Activated T-cell treated with anti-CD3 and anti-CD28 coated beads, Interleukin-2, amount 50 U/mL, for 72 hours (primary cell): ENCODE results near the gene EXOG. TPM values are rescaled to one million over a fixed set of nuclear protein-coding genes. Genes with fewer than 3 reads are reported as not detected.

Experiments used
- ATAC-seq, 2 donors: fragments of 150-1000 bp; cut with Tn5 transposase; replicated peaks in 1 of 2; 2 replicates each; pipeline ENCODE4 v1.10.0; 2021; ENCODE audit warnings: moderate library complexity in 2 of 2, mild to moderate bottlenecking in 1 of 2
- DNase-seq, 2 donors: peaks; one replicate each; pipeline ENCODE4 v3.0.0; 2021 to 2022; ENCODE audit warnings: mixed read lengths in 1 of 2
- H3K27ac Mint-ChIP-seq: one replicate; pipeline ENCODE4 v1.8.0; 2022; ENCODE audit warnings: mild to moderate bottlenecking, moderate library complexity, mixed read lengths
- H3K27me3 Mint-ChIP-seq: one replicate; pipeline ENCODE4 v1.8.0; 2022; ENCODE audit warnings: low read depth, mixed read lengths
- H3K36me3 Mint-ChIP-seq, 2 donors: one replicate each; pipeline ENCODE4 v1.8.0; 2022; ENCODE audit warnings: mixed read lengths in 2 of 2, mild to moderate bottlenecking in 1 of 2; ENCODE audit not compliant: insufficient read depth in 2 of 2
- H3K4me1 Mint-ChIP-seq: one replicate; pipeline ENCODE4 v1.8.0; 2022; ENCODE audit warnings: low read depth, mixed read lengths
- H3K4me3 Mint-ChIP-seq, 2 donors: one replicate each; pipeline ENCODE4 v1.8.0; 2022; ENCODE audit warnings: mild to moderate bottlenecking in 2 of 2, mixed read lengths in 2 of 2, moderate library complexity in 2 of 2
- H3K9me3 Mint-ChIP-seq, 2 donors: one replicate each; pipeline ENCODE4 v1.8.0; 2022; ENCODE audit warnings: mixed read lengths in 2 of 2
- total RNA-seq, 2 donors: library from RNA; stranded (reverse); gene quantifications; one replicate each; pipeline ENCODE4 v1.2.3, GENCODE V29; 2022

The EXOG gene
- total RNA-seq, 2 donors from 2014 or later, result 25.5 to 32.4 TPM

GRCh38 chr3:38573111-38573510 is 77.0 kb downstream of the EXOG start:
- no peak overlapping the region for H3K27ac Mint-ChIP-seq
- no peak for DNase-seq
- ATAC-seq, result no peak
- no peaks in the 10 kb centered on the region for H3K9me3 Mint-ChIP-seq
- no peaks in the 10 kb centered on the region for H3K4me1 Mint-ChIP-seq
- no peak overlapping the region for H3K4me3 Mint-ChIP-seq
- no peaks in the 10 kb centered on the region for H3K27me3 Mint-ChIP-seq
- peaks cover 0 to 4% of the 10 kb centered on the region in 2 donors for H3K36me3 Mint-ChIP-seq

GRCh38 chr3:38573556-38573955 is 77.4 kb downstream of the EXOG start:
- no peak overlapping the region for H3K4me3 Mint-ChIP-seq
- ATAC-seq, result no peak
- no peaks in the 10 kb centered on the region for H3K27me3 Mint-ChIP-seq
- H3K9me3 Mint-ChIP-seq, result no peaks in the 10 kb centered on the region
- H3K4me1 Mint-ChIP-seq, result no peaks in the 10 kb centered on the region
- H3K36me3 Mint-ChIP-seq, result peaks cover 0 to 4% of the 10 kb centered on the region in 2 donors
- DNase-seq, result no peak
- H3K27ac Mint-ChIP-seq, result no peak overlapping the region

- Mint-ChIP-seq H3K27me3 (no peaks in the 10 kb centered on the region), H3K36me3 (peaks cover 0 to 4% of the 10 kb centered on the region in 2 donors), H3K9me3 (no peaks in the 10 kb centered on the region), H3K4me3 (no peak overlapping the region), H3K4me1 (no peaks in the 10 kb centered on the region), H3K27ac (no peak overlapping the region)
- DNase-seq (no peak), ATAC-seq (peak in 1 of 2 donors; percentile 37)
These were observed 78.5 kb downstream of the EXOG start for GRCh38 chr3:38574411-38575278.

- H3K4me1 Mint-ChIP-seq, result no peaks in the 10 kb centered on the region
These were observed 79.2 kb downstream of the EXOG start for GRCh38 chr3:38575279-38575843.

More at GRCh38 chr3:38575279-38575843, 79.2 kb downstream of the EXOG start:
- ATAC-seq (no peak), DNase-seq (no peak)
- no peak overlapping the region for H3K27ac Mint-ChIP-seq
- no peaks in the 10 kb centered on the region for H3K27me3 Mint-ChIP-seq
- H3K36me3 Mint-ChIP-seq, result peaks cover 0 to 4% of the 10 kb centered on the region in 2 donors
- H3K9me3 Mint-ChIP-seq, result no peaks in the 10 kb centered on the region
- H3K4me3 Mint-ChIP-seq, result no peak overlapping the region

Other genes with a start within 250 kb of the EXOG start
- gene SLC22A13, start 230.5 kb upstream of the EXOG start, total RNA-seq, result 1 to 10 TPM; 1.0 to 1.2 TPM
- under 1 TPM; 0.14 to 0.21 TPM for gene SLC22A14, start 214.0 kb upstream of the EXOG start, total RNA-seq
- gene XYLB, start 149.6 kb upstream of the EXOG start, total RNA-seq, result 1 to 10 TPM; 2.4 to 2.9 TPM
- gene ACVR2B, start 42.5 kb upstream of the EXOG start, total RNA-seq, result 1 to 10 TPM; 8.2 to 9.1 TPM
- under 1 TPM in 1 of 2 donors, not detected in 1; 0.05 TPM for gene SCN5A, start 153.3 kb downstream of the EXOG start, total RNA-seq